Astrocyte of the cerebellum (primary cell): Measurements from ENCODE around the gene NAA40.

Source experiments
- DNase-seq: peaks from one replicate; pipeline ENCODE4 v3.0.0-alpha.2; 2011; ENCODE audit warnings: low read depth
- H3K4me3 ChIP-seq: 2 replicates; pipeline ENCODE4 v1.5.1; 2011; ENCODE audit warnings: mild to moderate bottlenecking, low read depth, low read length, moderate library complexity
- CTCF ChIP-seq: IDR thresholded peaks from 2 replicates; pipeline ENCODE4 v1.5.1; 2012; ENCODE audit warnings: low read length, low read depth, moderate library complexity, mild to moderate bottlenecking; ENCODE audit errors: missing control alignments
- in situ Hi-C: cut with HindIII; loops from 2 replicates; pipeline ENCODE4 v1.10.0; 2017; ENCODE audit warnings: low sequenced_read_pairs

The NAA40 gene

GRCh38 chr11:63999349-64000025 lies 60.7 kb downstream of the NAA40 start:
- H3K4me3 ChIP-seq = peak overlapping the region; percentile 12
- no peak for DNase-seq
- no peak for TF ChIP-seq CTCF
- in situ Hi-C loops = loop anchor here (5.0 to 10.0 kb wide), 3 partner anchors 75 to 163 kb away; no protein-coding TSS in a partner anchor

- in situ Hi-C loops = loop anchor here (5.0 to 10.0 kb wide), 3 partner anchors 75 to 162 kb away; no protein-coding TSS in a partner anchor
- peak; percentile 52 for TF ChIP-seq CTCF
- DNase-seq = peak; percentile 23
- peak overlapping the region; percentile 26 for H3K4me3 ChIP-seq
Observed at GRCh38 chr11:64000026-64000739, 61.4 kb downstream of the NAA40 start.

GRCh38 chr11:64000740-64001483 lies 62.1 kb downstream of the NAA40 start:
- no peak for DNase-seq

GRCh38 chr11:64001484-64002420 lies 63.0 kb downstream of the NAA40 start:
- TF ChIP-seq CTCF = no peak
- no peak for DNase-seq
- H3K4me3 ChIP-seq = no peak overlapping the region
- in situ Hi-C loops = loop anchor here (5.0 to 10.0 kb wide), 3 partner anchors 73 to 161 kb away; no protein-coding TSS in a partner anchor

More at GRCh38 chr11:64000740-64001483, 62.1 kb downstream of the NAA40 start:
- no peak for TF ChIP-seq CTCF
- in situ Hi-C loops = loop anchor here (5.0 to 10.0 kb wide), 3 partner anchors 74 to 161 kb away; no protein-coding TSS in a partner anchor
- peak overlapping the region; percentile 26 for H3K4me3 ChIP-seq

GRCh38 chr11:64003807-64004589 lies 65.2 kb downstream of the NAA40 start:
- H3K4me3 ChIP-seq = no peak overlapping the region
- in situ Hi-C loops = loop anchor here (5.0 to 10.0 kb wide), 3 partner anchors 71 to 158 kb away; no protein-coding TSS in a partner anchor
- DNase-seq = no peak
- no peak for TF ChIP-seq CTCF
